ENCODE data around the gene PHGDH. TPM values are rescaled to one million over a fixed set of nuclear protein-coding genes. Genes with fewer than 3 reads are reported as not detected.

The PHGDH gene
- total RNA-seq, 1 experiment from 2014 or later = 373 TPM

DNA sequence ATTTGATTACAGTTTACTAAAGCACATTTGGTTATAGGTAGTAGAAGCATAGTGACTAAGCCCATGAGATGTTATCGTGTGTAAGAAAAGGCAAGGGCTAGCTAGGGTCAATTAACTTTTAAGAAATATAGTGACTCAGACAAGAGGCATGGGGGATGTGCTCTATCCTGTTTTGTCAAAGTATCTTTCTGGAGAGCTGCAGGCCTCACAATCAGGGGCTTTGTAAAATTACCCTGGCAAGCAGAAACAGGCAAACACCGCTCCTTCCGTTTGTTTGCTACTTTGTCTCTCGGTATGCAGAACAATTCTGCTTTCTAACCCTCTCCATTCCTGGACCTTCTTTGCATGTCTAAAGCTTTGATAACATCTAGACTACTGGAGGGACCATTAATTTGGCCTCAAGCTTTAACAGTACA is 37.6 kb upstream of the PHGDH start:
- Histone ChIP-seq H3K27me3 (ENCODE audit: insufficient read depth, low read depth) (no peaks in the 10 kb centered on the region), H3K79me2 (ENCODE audit: low read depth) (no peaks in the 10 kb centered on the region), H3K9me3 (ENCODE audit: insufficient read depth, low read depth) (peaks cover 4% of the 10 kb centered on the region; the same call in 1 of the 2 replicates), H3K4me2 (peak overlapping the region; percentile 79), H3K27ac (peak overlapping the region; percentile 97), H3K4me3 (peak overlapping the region; percentile 35; the same call in 1 of the 2 replicates), H4K20me1 (ENCODE audit: insufficient read depth) (no peaks in the 10 kb centered on the region), H3K9me2 (ENCODE audit: insufficient read depth) (no peaks in the 10 kb centered on the region), H3K4me1 (replicated peaks; ENCODE audit: insufficient read depth) (peaks cover 45% of the 10 kb centered on the region), H2AFZ (no peak overlapping the region), H3F3A (ENCODE audit: insufficient read depth, low read depth) (peaks cover 38% of the 10 kb centered on the region), H3K36me3 (ENCODE audit: low read depth) (no peaks in the 10 kb centered on the region)
- peak; percentile 55 to 98 for DNase-seq
- TF ChIP-seq, protein P1, sequence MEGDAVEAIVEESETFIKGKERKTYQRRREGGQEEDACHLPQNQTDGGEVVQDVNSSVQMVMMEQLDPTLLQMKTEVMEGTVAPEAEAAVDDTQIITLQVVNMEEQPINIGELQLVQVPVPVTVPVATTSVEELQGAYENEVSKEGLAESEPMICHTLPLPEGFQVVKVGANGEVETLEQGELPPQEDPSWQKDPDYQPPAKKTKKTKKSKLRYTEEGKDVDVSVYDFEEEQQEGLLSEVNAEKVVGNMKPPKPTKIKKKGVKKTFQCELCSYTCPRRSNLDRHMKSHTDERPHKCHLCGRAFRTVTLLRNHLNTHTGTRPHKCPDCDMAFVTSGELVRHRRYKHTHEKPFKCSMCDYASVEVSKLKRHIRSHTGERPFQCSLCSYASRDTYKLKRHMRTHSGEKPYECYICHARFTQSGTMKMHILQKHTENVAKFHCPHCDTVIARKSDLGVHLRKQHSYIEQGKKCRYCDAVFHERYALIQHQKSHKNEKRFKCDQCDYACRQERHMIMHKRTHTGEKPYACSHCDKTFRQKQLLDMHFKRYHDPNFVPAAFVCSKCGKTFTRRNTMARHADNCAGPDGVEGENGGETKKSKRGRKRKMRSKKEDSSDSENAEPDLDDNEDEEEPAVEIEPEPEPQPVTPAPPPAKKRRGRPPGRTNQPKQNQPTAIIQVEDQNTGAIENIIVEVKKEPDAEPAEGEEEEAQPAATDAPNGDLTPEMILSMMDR (conservative IDR thresholded peaks at IDR 0.05) = no peak
- no peak for TF ChIP-seq EZH2 (IDR thresholded peaks at IDR 0.05; ENCODE audit: low read depth)
- POLR2A ChIA-PET (ENCODE audit: unreplicated experiment) = interaction anchor here (0.6 to 1.0 kb wide), 4 partner anchors 26 to 1445 kb away, joined by 3 to 7 read pairs (median 5); no protein-coding TSS in a partner anchor
- intact Hi-C loops (cut with micrococcal nuclease; ENCODE audit: unreplicated experiment) = loop anchor here (1.0 kb wide), 1 partner anchor 38 kb away; no protein-coding TSS in a partner anchor
- BruUV-seq (replicated peaks) = no TSS peak
- CTCF ChIA-PET = interaction anchor here (0.7 to 1.5 kb wide), 3 partner anchors 14 to 64 kb away, joined by 3 to 7 read pairs (median 4); partner anchors contain the start of gene ZNF697

DNA sequence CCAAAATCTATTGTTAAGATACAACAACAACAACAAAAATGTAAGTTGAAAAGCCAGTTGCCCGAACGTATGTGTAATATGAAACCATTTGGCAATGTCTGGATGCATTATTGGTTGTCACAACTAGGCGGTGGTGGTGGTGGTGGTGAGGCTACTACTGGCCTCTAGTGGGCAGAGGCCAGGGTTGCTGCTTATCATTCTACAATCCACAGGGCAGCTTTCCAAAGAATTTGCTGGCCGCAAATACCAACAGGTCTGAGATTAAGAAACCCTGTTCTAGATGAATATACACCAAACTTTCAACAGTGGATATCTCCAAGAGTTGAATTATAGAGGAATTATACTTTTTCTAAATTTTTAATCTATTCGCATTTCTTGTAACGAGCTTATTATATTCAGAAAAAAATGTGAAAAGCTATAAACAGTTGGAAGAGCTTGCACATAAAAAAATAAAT is 36.9 kb upstream of the PHGDH start:
- ChIA-PET POLR2A (ENCODE audit: unreplicated experiment) (interaction anchor here (0.7 to 1.0 kb wide), 2 partner anchors 26 to 37 kb away, joined by 4 to 7 read pairs; no protein-coding TSS in a partner anchor), CTCF (interaction anchor here (0.5 to 1.5 kb wide), 6 partner anchors 14 to 63 kb away, joined by 3 to 5 read pairs (median 3); partner anchors contain the start of gene ZNF697)

More for the DNA sequence above, 36.9 kb upstream of the PHGDH start:
- H3K9me3 ChIP-seq (ENCODE audit: insufficient read depth, low read depth) = peaks cover 4% of the 10 kb centered on the region; the same call in 1 of the 2 replicates
- no TSS peak for BruUV-seq (replicated peaks)
- H3K27me3 ChIP-seq (ENCODE audit: insufficient read depth, low read depth) = no peaks in the 10 kb centered on the region
- H3K27ac ChIP-seq = peak overlapping the region; percentile 97
- TF ChIP-seq, protein P1 (conservative IDR thresholded peaks at IDR 0.05) = no peak
- no peak for TF ChIP-seq EZH2 (IDR thresholded peaks at IDR 0.05; ENCODE audit: low read depth)
- H3F3A ChIP-seq (ENCODE audit: insufficient read depth, low read depth) = peaks cover 38% of the 10 kb centered on the region
- no peaks in the 10 kb centered on the region for H3K36me3 ChIP-seq (ENCODE audit: low read depth)
- H3K4me1 ChIP-seq (replicated peaks; ENCODE audit: insufficient read depth) = peaks cover 45% of the 10 kb centered on the region
- peak overlapping the region; percentile 69; the same call in 1 of the 2 replicates for H2AFZ ChIP-seq
- no peaks in the 10 kb centered on the region for H4K20me1 ChIP-seq (ENCODE audit: insufficient read depth)
- H3K4me2 ChIP-seq = peak overlapping the region; percentile 79
- intact Hi-C loops (cut with micrococcal nuclease; ENCODE audit: unreplicated experiment) = loop anchor here (1.0 to 5.0 kb wide), 7 partner anchors 11 to 197 kb away; partner anchors contain the start of gene ZNF697
- H3K4me3 ChIP-seq = peak overlapping the region; percentile 49
- H3K79me2 ChIP-seq (ENCODE audit: low read depth) = no peaks in the 10 kb centered on the region
- DNase-seq = peak; percentile 59 to 92
- H3K9me2 ChIP-seq (ENCODE audit: insufficient read depth) = no peaks in the 10 kb centered on the region
